Astrocyte of the spinal cord (primary cell): ENCODE measurements around the gene DCP2.

Experiments
- DNase-seq: peaks from one replicate; pipeline ENCODE4 v3.0.0; 2011; ENCODE audit warnings: low read depth, low spot score
- H3K4me3 ChIP-seq: 2 replicates; pipeline ENCODE4 v1.5.1; 2011; ENCODE audit warnings: low read depth, mild to moderate bottlenecking, low read length, moderate library complexity
- CTCF ChIP-seq: IDR thresholded peaks from 2 replicates; pipeline ENCODE4 v1.5.1; 2012; ENCODE audit warnings: low read depth, mild to moderate bottlenecking, low read length, inconsistent platforms
- in situ Hi-C: cut with HindIII; loops from 2 replicates; pipeline ENCODE4 v1.10.0; 2017; ENCODE audit warnings: low sequenced_read_pairs

Gene DCP2

GRCh38 chr5:113054899-113055298, 78.3 kb downstream of the DCP2 start:
- in situ Hi-C loops: no loop called here
- no peak for DNase-seq
- no peak overlapping the region for H3K4me3 ChIP-seq
- TF ChIP-seq CTCF: no peak

- in situ Hi-C loops: no loop called here
- H3K4me3 ChIP-seq: no peak overlapping the region
- no peak for DNase-seq
- TF ChIP-seq CTCF: no peak
Measured at GRCh38 chr5:113056988-113057387, 80.4 kb downstream of the DCP2 start.

GRCh38 chr5:113057557-113057984, 81.0 kb downstream of the DCP2 start:
- H3K4me3 ChIP-seq: no peak overlapping the region
- TF ChIP-seq CTCF: no peak
- in situ Hi-C loops: no loop called here
- DNase-seq: no peak

GRCh38 chr5:113058269-113058668, 81.7 kb downstream of the DCP2 start:
- in situ Hi-C loops: no loop called here
- H3K4me3 ChIP-seq: no peak overlapping the region
- no peak for TF ChIP-seq CTCF
- DNase-seq: no peak

- TF ChIP-seq CTCF: no peak
- in situ Hi-C loops: no loop called here
- no peak overlapping the region for H3K4me3 ChIP-seq
- no peak for DNase-seq
Measured at GRCh38 chr5:113058706-113059226, 82.2 kb downstream of the DCP2 start.

GRCh38 chr5:113059232-113060040, 82.8 kb downstream of the DCP2 start:
- no peak for TF ChIP-seq CTCF
- no peak overlapping the region for H3K4me3 ChIP-seq
- in situ Hi-C loops: no loop called here
- peak; percentile 86 for DNase-seq
